ENCODE data around the gene CYBRD1. TPM values are rescaled to one million over a fixed set of nuclear protein-coding genes. Genes with fewer than 3 reads are reported as not detected.

CYBRD1 gene
- total RNA-seq, 4 donors from 2014 or later, result 462 to 802 (median 490) TPM

- 78 to 95% methylated on average over 5 of the region's 5 CpGs for WGBS, 2 donors
- Histone ChIP-seq H3K27me3 (no peaks in the 10 kb centered on the region), H3K9me3 (no peaks in the 10 kb centered on the region), H3K36me3 (no peaks in the 10 kb centered on the region), H3K4me1 (no peaks in the 10 kb centered on the region), H3K27ac (no peak overlapping the region), H3K4me3 (replicated peaks in 1 of 3) (no peak overlapping the region)
- DNase-seq, result no peak
- intact Hi-C loops (cut with DNase I), result no loop called here
- TF ChIP-seq, protein P1, sequence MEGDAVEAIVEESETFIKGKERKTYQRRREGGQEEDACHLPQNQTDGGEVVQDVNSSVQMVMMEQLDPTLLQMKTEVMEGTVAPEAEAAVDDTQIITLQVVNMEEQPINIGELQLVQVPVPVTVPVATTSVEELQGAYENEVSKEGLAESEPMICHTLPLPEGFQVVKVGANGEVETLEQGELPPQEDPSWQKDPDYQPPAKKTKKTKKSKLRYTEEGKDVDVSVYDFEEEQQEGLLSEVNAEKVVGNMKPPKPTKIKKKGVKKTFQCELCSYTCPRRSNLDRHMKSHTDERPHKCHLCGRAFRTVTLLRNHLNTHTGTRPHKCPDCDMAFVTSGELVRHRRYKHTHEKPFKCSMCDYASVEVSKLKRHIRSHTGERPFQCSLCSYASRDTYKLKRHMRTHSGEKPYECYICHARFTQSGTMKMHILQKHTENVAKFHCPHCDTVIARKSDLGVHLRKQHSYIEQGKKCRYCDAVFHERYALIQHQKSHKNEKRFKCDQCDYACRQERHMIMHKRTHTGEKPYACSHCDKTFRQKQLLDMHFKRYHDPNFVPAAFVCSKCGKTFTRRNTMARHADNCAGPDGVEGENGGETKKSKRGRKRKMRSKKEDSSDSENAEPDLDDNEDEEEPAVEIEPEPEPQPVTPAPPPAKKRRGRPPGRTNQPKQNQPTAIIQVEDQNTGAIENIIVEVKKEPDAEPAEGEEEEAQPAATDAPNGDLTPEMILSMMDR (IDR thresholded peaks at IDR 0.05), result no peak
- TF ChIP-seq POLR2A (IDR thresholded peaks at IDR 0.05), result no peak
Observed at GRCh38 chr2:171575606-171576005, 53.3 kb downstream of the CYBRD1 start.

DNA sequence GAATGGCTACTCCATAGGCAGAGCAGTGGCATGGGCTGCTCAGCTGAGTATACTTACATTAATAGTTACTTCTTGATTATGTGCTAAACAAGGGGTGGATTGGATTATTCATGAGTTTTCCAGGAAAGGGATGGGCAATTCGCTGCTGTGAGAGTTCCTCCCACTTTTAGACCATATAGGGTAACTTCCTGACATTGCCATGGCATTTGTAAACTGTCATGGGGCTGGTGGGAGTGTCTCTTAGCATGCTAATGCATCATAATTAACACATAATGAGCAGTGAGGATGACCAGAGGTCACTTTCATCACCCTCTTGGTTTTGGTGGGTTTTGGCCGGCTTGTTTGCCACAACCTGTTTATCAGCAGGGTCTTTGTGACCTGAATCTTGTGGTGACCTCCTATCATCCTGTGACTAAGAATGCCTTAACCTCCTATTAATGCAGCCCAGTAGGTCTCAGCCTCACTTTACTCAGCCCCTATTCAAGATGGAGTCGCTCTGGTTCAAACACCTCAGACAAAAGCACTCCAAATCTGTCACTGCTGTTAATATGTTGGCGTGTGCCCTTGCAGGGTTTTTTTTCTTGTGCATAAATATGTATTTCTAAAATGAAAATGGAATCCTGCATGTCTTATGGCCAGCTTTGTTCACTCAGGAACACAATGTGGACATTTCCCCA is 56.0 kb downstream of the CYBRD1 start:
- H3K4me1 ChIP-seq, result no peaks in the 10 kb centered on the region
- H3K9me3 ChIP-seq, result no peaks in the 10 kb centered on the region
- TF ChIP-seq, protein P1 (IDR thresholded peaks at IDR 0.05), result no peak
- TF ChIP-seq POLR2A (IDR thresholded peaks at IDR 0.05), result no peak
- no peak overlapping the region for H3K4me3 ChIP-seq (replicated peaks in 1 of 3)
- 90 to 92% methylated on average over 4 of the region's 4 CpGs for WGBS, 2 donors
- H3K36me3 ChIP-seq, result no peaks in the 10 kb centered on the region
- intact Hi-C loops (cut with DNase I), result no loop called here
- no peaks in the 10 kb centered on the region for H3K27me3 ChIP-seq
- no peak for DNase-seq
- no peak overlapping the region for H3K27ac ChIP-seq

- intact Hi-C loops (cut with DNase I), result no loop called here
- H3K9me3 ChIP-seq, result no peaks in the 10 kb centered on the region
- H3K36me3 ChIP-seq, result no peaks in the 10 kb centered on the region
- H3K27me3 ChIP-seq, result no peaks in the 10 kb centered on the region
- TF ChIP-seq, protein P1 (IDR thresholded peaks at IDR 0.05), result no peak
- no peak for TF ChIP-seq POLR2A (IDR thresholded peaks at IDR 0.05)
- WGBS, 2 donors, result 95 to 100% methylated on average over 1 of the region's 1 CpG
- no peaks in the 10 kb centered on the region for H3K4me1 ChIP-seq
- no peak overlapping the region for H3K27ac ChIP-seq
- DNase-seq, result no peak
- H3K4me3 ChIP-seq (replicated peaks in 1 of 3), result no peak overlapping the region
Observed at GRCh38 chr2:171579481-171579880, 57.2 kb downstream of the CYBRD1 start.

GRCh38 chr2:171583566-171583965 is 61.3 kb downstream of the CYBRD1 start:
- Histone ChIP-seq H3K36me3 (no peaks in the 10 kb centered on the region), H3K4me1 (no peaks in the 10 kb centered on the region), H3K27me3 (no peaks in the 10 kb centered on the region), H3K9me3 (no peaks in the 10 kb centered on the region), H3K27ac (no peak overlapping the region), H3K4me3 (replicated peaks in 1 of 3) (no peak overlapping the region)
- intact Hi-C loops (cut with DNase I), result no loop called here
- TF ChIP-seq, protein P1 (IDR thresholded peaks at IDR 0.05), result no peak
- TF ChIP-seq POLR2A (IDR thresholded peaks at IDR 0.05), result no peak
- WGBS, 2 donors, result 93 to 96% methylated on average over 1 of the region's 1 CpG
- no peak for DNase-seq

DNA sequence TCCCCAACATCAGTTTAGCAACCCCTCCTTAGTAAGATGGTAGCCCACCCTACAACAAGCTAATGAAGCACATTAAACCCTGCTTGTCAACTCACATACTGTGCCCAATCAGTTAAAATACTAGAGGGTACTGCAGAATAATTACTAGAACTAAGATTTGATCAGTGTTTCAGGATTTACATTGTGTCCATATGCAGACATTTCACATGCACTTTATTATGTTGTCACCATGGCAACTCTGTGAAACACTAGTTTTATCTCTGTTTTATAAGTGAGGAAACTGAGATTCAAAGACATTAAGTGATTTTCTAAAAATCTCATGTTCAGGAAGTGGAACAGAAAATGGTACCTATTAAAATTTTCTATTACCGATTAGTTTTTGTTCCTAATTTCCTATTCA is 61.7 kb downstream of the CYBRD1 start:
- H3K4me3 ChIP-seq (replicated peaks in 1 of 3), result no peak overlapping the region
- 79 to 86% methylated on average over 1 of the region's 1 CpG for WGBS, 2 donors
- no peaks in the 10 kb centered on the region for H3K4me1 ChIP-seq
- H3K27me3 ChIP-seq, result no peaks in the 10 kb centered on the region
- no peaks in the 10 kb centered on the region for H3K36me3 ChIP-seq
- H3K27ac ChIP-seq, result no peak overlapping the region
- intact Hi-C loops (cut with DNase I), result no loop called here
- no peaks in the 10 kb centered on the region for H3K9me3 ChIP-seq
- TF ChIP-seq, protein P1 (IDR thresholded peaks at IDR 0.05), result no peak
- TF ChIP-seq POLR2A (IDR thresholded peaks at IDR 0.05), result no peak
- no peak for DNase-seq
